Stimulated activated CD8-positive, alpha-beta memory T cell treated with anti-CD3 and anti-CD28 coated beads, Interleukin-2, amount 100 ng/mL, for 48 hours (primary cell): ENCODE measurements around the gene IQGAP1.
A peak's percentile ranks its signal among the peaks of the same experiment; 100 is the strongest.
"Not testable (repeated sequence)": the region's sequence is repeated elsewhere in the genome, so short reads cannot be mapped to it uniquely, and the experiment has no call there.

ENCODE experiments used
- DNase-seq, 2 donors: peaks; one replicate each; pipeline ENCODE4 v3.0.0-alpha.2; 2020; ENCODE audit warnings: low read depth in 2 of 2

IQGAP1 gene

GRCh38 chr15:90411176-90411575 is 23.1 kb downstream of the IQGAP1 start:
- DNase-seq: no peak

DNA sequence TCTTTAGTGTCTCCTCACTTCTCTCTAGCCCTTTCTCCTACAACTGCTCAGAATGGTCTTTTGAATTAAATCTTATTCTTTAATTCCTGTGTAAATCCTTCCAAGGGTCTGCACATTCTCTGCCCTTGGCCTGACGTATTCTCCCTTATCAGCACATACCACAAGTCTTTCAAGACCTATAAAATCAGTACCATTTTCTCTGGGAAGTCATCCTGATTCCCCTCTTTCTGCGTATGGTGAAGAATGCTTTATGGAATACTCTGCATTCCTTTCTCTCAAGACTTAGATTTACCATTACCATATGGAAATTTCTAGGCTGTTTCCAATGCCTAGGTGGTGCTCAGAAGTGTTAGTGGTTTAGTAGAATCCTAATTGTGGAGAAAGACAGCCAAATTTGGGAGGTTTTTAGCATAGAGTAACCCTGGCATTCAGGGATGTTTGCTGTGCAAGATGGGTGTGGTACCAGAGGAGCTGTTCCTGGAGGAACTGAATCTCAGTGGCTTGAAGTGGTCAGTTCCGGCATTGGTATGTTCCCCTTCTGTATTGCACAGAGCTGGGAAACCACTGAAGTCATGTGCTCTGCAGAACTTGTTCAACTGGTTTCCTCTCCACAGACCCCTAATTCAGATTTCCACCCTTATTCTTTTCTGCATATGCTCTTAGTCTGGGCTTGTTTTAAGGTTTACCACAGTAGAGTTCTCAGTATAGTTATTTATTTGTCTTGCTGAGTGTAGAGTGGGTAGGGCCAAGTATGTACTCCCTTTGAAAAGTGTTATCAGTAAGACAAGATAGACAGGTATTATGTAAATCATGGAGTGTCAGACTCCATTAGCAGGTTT is 24.5 kb downstream of the IQGAP1 start:
- no peak for DNase-seq

DNA sequence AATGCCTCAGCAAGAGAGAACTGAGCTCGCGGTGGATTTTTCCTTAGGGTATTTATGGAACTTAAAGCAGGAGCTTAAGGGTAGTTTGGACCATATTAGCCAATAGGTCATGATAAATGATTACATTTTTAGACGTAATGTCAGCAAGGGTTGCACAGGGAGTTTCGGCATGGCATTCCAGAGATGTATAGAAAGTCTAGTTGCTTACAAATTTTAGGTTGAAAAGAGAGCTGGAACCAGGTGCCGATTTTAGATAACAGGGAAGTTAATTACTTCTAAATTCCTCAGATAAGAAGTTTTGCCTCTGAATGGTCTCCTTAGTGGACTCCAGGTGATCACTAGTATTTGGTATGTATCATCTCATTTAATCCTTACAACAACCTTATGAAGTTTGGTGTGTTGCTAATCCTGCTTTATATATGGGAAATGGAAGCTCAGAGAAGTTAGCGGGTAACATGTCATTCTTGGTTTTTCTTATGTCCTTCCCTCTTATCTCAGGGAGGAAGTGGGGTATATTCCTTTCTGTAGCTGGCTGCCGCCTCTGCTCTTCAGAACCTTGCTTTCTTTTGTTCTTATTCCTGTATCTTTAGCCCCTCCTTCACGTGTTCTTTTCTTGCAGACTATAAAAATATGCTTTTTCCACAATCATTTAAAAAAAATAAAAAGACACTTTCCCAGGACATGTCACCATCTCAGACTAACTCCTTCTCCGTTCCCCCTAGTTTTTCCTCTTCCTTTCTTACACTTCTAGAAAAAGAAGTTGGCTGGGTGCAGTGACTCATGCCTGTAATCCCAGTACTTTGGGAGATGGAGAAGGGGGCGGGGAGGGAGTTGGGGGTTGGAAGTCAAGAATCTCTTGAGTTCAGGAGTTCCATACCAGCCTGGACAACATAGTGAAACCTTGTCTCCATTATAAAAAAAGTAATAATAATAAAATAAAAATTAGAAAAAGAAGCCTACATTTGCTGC is 25.7 kb downstream of the IQGAP1 start:
- DNase-seq: no peak

- peak in 1 of 2 donors; percentile 26 for DNase-seq
Observed at GRCh38 chr15:90414408-90415028, 26.5 kb downstream of the IQGAP1 start.

- not testable (repeated sequence) for DNase-seq
Observed at GRCh38 chr15:90416052-90416451, 28.0 kb downstream of the IQGAP1 start.

GRCh38 chr15:90418627-90419026 is 30.6 kb downstream of the IQGAP1 start:
- no peak for DNase-seq

GRCh38 chr15:90419206-90419605 is 31.2 kb downstream of the IQGAP1 start:
- DNase-seq: no peak

- DNase-seq: no peak
Observed at GRCh38 chr15:90419738-90420406, 31.8 kb downstream of the IQGAP1 start.

GRCh38 chr15:90420451-90420850 is 32.4 kb downstream of the IQGAP1 start:
- no peak for DNase-seq

DNA sequence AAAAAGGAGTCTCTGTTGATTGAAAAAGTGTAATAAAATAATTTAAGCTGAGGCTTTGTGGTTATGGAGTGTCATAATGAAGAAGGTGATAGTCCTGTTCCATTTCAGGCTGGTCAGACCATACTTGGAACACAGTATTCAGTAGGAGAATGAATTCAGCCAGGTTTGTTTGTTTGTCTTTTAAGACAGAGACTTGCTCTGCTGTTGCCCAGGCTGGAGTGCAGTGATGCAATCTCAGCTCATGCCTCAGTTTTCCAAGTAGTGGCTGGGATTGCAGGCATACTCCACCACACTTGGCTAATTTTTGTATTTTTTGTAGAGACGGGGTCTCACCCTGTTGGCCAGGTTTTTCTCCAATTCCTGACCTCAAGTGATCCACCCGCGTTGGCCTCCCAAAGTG is 33.5 kb downstream of the IQGAP1 start:
- DNase-seq: no peak

DNA sequence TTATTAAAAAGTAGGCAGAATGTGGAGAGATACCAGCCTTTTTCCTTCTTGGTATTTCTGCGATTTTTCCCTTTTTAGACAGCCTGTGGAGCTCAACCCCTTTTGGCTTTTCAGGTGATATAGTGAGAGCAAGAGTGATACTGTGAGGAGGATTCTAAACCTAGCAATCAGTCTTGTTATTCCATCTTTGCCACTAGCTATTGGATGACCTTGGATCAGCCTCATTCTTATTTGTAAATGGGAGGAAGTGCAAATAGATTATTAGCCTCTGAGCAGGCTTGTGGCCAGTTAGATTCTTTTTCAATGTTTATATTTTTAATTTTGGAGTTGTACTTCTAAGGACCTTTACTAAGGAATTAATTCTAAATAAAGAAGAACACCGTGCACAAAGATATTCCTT is 34.0 kb downstream of the IQGAP1 start:
- DNase-seq: no peak

DNA sequence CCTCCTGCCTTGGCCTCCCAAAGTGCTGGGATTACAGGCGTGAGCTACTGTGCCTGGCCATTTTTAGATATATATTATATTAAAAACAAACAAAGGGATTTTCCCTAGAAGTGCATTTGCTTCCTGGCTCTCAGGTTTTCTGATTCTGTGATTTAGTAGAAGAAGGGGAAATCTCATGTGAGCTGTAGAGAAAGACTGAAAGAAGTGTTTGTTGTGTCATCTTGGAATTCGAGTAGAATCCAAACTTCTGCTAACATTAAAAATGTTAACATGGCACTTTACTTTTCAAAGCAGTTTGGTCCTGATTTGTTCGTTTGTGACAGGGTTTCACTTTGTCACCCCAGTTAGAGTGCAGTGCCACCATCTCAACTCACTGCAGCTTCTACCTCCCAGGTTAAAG is 34.9 kb downstream of the IQGAP1 start:
- no peak for DNase-seq

DNA sequence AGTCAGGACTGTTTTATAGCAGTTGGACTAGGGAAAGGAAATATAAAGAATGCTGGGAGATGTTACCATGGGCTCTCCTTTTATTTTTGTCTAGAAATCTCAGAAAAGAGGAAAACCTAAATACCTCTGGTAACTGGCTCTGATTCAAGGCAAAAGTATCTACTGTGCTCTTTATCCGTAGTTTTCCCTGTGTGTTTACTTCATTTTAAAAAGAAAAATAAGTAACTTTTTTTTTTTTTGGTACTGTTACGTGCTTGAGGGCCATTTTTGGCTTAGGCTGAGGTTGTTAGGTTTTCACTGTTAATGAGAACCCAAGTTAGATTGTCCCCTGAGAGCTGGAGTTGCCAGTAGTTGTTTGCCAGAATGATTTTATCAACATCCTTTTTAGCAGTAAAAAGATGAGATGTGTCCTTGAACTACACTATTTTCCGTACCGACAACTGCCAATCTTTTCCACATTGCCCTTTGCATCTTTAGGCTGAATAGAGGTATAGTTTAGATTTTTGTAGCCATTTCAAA is 35.8 kb downstream of the IQGAP1 start:
- DNase-seq: no peak

GRCh38 chr15:90425726-90426346 is 37.8 kb downstream of the IQGAP1 start:
- no peak for DNase-seq

- DNase-seq: no peak
Observed at GRCh38 chr15:90427185-90427584, 39.1 kb downstream of the IQGAP1 start.

DNA sequence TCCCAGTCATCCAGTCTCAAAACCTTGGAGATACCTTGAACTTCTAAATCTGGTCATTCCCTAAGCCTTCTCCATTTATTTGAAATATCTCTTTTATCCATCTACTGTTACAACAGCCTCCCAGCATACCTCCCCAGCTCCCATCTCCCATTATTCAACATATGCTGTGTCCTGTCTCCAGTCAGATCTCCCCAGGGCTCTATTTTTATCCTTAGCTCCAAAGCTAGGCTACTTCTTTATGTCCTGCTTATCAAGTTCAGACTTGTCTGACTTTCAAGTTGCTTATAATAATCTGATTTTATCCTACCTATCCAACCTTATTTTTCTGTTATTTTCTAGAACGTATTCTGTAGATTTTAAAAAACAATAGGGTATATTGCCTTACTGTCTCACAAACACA is 44.2 kb downstream of the IQGAP1 start:
- no peak for DNase-seq

DNA sequence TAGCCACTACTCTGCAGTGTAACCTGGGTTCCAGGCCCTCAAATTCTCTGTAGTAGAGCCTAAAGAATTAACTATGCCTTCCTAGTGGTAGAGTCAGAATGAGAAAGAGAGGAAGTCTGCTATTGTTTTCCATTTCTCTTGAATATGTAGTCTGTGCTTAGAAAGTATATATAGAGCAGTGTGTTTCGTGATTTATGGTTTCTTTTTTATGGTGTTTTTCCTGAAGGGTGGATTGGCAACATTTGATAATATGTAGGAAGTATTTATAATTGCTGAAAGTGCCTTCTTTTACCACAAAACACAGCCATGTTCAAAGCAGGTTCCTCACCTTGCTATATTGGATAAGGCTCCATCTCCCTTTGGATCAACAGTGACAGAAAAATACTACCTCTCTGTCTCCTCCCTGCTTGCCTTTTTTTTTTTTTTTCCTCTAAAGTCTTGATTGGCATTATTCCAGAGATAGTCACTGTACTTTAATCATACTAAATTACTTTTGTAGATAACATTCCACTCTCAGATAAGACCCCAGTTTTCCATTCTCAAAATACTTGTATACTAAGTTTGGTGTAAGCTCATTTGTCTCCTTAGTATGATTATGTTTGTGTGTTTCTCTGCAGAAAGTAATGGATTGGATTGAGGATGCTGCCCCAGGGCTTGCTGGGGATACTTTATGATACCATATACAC is 47.8 kb downstream of the IQGAP1 start:
- DNase-seq: no peak

DNA sequence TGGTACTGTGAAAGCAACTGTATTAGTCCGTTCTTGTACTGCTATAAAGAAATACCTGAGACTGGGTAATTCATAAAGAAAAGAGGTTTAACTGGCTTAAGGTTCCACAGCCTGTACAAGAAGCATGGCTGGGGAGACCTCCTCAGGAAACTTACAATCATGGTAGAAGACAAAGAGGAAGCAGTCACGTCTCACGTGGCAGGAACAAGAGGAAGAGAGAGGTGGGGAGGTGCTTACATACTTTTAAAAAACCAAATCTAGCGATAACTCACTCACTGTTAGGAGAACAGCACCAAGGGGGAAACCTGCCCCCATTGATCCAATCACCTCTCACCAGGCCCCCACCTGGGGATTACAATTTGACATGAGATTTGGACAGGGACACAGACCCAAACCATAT is 48.9 kb downstream of the IQGAP1 start:
- no peak for DNase-seq

GRCh38 chr15:90437516-90437915 is 49.5 kb downstream of the IQGAP1 start:
- DNase-seq: no peak

DNA sequence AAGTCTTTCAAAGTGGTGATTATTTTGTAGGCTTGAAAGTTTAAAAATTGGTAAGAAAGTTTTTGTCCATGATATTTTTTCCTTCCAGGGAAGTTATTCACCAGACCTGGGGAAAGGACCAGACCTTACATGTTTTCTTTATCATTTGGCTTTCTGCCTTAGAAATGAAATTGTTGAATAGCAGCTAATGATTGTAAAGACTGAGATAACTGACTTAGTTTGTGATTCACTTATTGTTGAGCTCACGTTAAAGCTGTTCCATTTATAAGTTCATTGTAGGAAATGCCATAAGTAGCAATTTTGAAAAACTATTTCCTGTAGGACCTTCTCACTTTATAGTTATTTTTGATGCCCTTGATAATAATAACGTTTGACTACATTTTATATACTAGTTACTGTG is 51.9 kb downstream of the IQGAP1 start:
- DNase-seq: no peak
